Breast epithelium (tissue), 4 donors: ENCODE measurements around the gene TPPP. TPM values are rescaled to one million over a fixed set of nuclear protein-coding genes. Genes with fewer than 3 reads are reported as not detected.
A peak's percentile ranks its signal among the peaks of the same experiment; 100 is the strongest.

Experiments
- DNase-seq, 2 donors: peaks; one replicate each; pipeline ENCODE4 v3.0.0-alpha.2; 2019; ENCODE audit warnings: low spot score in 2 of 2
- H3K27ac ChIP-seq, 2 donors: fragments of 200-600 bp; sonication (generic) in 1 of 2; one replicate each; pipeline ENCODE4 v1.5.1; 2016 to 2019; ENCODE audit warnings: mild to moderate bottlenecking in 1 of 2
- H3K27me3 ChIP-seq, 2 donors: fragments of 200-600 bp; sonication (generic) in 1 of 2; one replicate each; pipeline versions ENCODE4 v1.5.1 to v1.6.0; 2017 to 2019; ENCODE audit warnings: control low read depth in 1 of 2, mild to moderate bottlenecking in 1 of 2
- H3K36me3 ChIP-seq: fragments of 200-600 bp; one replicate; pipeline ENCODE4 v1.5.1; 2019
- H3K4me1 ChIP-seq, 2 donors: fragments of 200-600 bp; sonication (generic); one replicate each; pipeline ENCODE4 v1.5.1; 2016 to 2019; ENCODE audit warnings: control low read depth in 1 of 2
- H3K4me3 ChIP-seq, 3 donors: fragments of 200-600 bp; sonication (generic); 1 replicate in 2 of 3; 2 replicates in 1 of 3; pipeline ENCODE4 v1.5.1; 2016 to 2019; ENCODE audit warnings: mild to moderate bottlenecking in 3 of 3, moderate library complexity in 2 of 3
- H3K9me3 ChIP-seq, 2 donors: fragments of 200-600 bp; sonication (generic) in 1 of 2; one replicate each; pipeline ENCODE4 v1.5.1; 2016 to 2019; ENCODE audit warnings: control low read depth in 1 of 2
- CTCF ChIP-seq, 3 donors: fragments of 450-650 bp; IDR thresholded peaks; one replicate each; pipeline ENCODE4 v1.5.1; 2016 to 2017; ENCODE audit warnings: antibody characterized with exemption in 3 of 3, mild to moderate bottlenecking in 3 of 3, moderate library complexity in 3 of 3
- POLR2A ChIP-seq: fragments of 450-650 bp; IDR thresholded peaks from one replicate; pipeline ENCODE4 v1.6.1; 2016; ENCODE audit warnings: antibody characterized with exemption, mild to moderate bottlenecking, moderate library complexity
- POLR2AphosphoS5 ChIP-seq, 3 donors: sonication (generic); formaldehyde crosslinking; IDR thresholded peaks; one replicate each; pipeline ENCODE4 v1.6.1; 2017; ENCODE audit warnings: antibody characterized with exemption in 3 of 3
- intact Hi-C: fragments of 100-400 bp; cut with DNase I; formaldehyde crosslinking; loops from one replicate; pipeline ENCODE4 v1.15.1; 2023; ENCODE audit warnings: low total_unique reads
- total RNA-seq, 3 donors: library from RNA; depleted of rRNA; stranded (reverse); fragments of >200 nt; gene quantifications; one replicate each; pipeline ENCODE4 v1.1.0, GENCODE V29; 2016

TPPP gene
- total RNA-seq, 3 donors from 2014 or later = 2.9 to 4.3 (median 3.4) TPM

- no peaks in the 10 kb centered on the region for H3K27me3 ChIP-seq
- intact Hi-C loops = no loop called here
- H3K36me3 ChIP-seq = no peaks in the 10 kb centered on the region
- no peaks in the 10 kb centered on the region for H3K4me1 ChIP-seq
- peak overlapping the region in 1 of 3 donors; percentile 15 for H3K4me3 ChIP-seq
- no peaks in the 10 kb centered on the region for H3K9me3 ChIP-seq
- TF ChIP-seq POLR2AphosphoS5 (IDR thresholded peaks at IDR 0.05) = no peak
- TF ChIP-seq CTCF (IDR thresholded peaks at IDR 0.05) = no peak
- TF ChIP-seq POLR2A = no peak
- DNase-seq = peak; percentile 31 to 43
- H3K27ac ChIP-seq = no peak overlapping the region
Observed at GRCh38 chr5:664343-664993, 28.7 kb downstream of the TPPP start.

- Histone ChIP-seq H3K27ac (no peak overlapping the region), H3K36me3 (no peaks in the 10 kb centered on the region)
- peak in 1 of 2 donors; percentile 46 for DNase-seq
Observed at GRCh38 chr5:663436-664342, 29.5 kb downstream of the TPPP start.

GRCh38 chr5:662751-663435, 30.3 kb downstream of the TPPP start:
- Histone ChIP-seq H3K4me1 (no peaks in the 10 kb centered on the region), H3K27me3 (no peaks in the 10 kb centered on the region), H3K36me3 (no peaks in the 10 kb centered on the region), H3K27ac (no peak overlapping the region), H3K9me3 (no peaks in the 10 kb centered on the region), H3K4me3 (no peak overlapping the region)
- peak in 1 of 2 donors; percentile 45 for DNase-seq
- intact Hi-C loops = no loop called here
- TF ChIP-seq POLR2A (no peak), CTCF (IDR thresholded peaks at IDR 0.05) (no peak)

More at GRCh38 chr5:663436-664342, 29.5 kb downstream of the TPPP start:
- TF ChIP-seq CTCF (IDR thresholded peaks at IDR 0.05) (no peak), POLR2AphosphoS5 (IDR thresholded peaks at IDR 0.05) (no peak), POLR2A (no peak)
- H3K4me3 ChIP-seq = peak overlapping the region in 1 of 3 donors; percentile 15
- H3K4me1 ChIP-seq = no peaks in the 10 kb centered on the region
- intact Hi-C loops = no loop called here
- no peaks in the 10 kb centered on the region for H3K27me3 ChIP-seq
- no peaks in the 10 kb centered on the region for H3K9me3 ChIP-seq

- H3K27me3 ChIP-seq = no peaks in the 10 kb centered on the region
- H3K36me3 ChIP-seq = no peaks in the 10 kb centered on the region
- H3K4me3 ChIP-seq = no peak overlapping the region
- DNase-seq = peak in 1 of 2 donors; percentile 44
- intact Hi-C loops = no loop called here
- TF ChIP-seq POLR2A (no peak), POLR2AphosphoS5 (IDR thresholded peaks at IDR 0.05) (no peak), CTCF (IDR thresholded peaks at IDR 0.05) (no peak)
- no peaks in the 10 kb centered on the region for H3K4me1 ChIP-seq
- no peaks in the 10 kb centered on the region for H3K9me3 ChIP-seq
- no peak overlapping the region for H3K27ac ChIP-seq
Observed at GRCh38 chr5:661891-662750, 31.0 kb downstream of the TPPP start.
